CD14-positive monocyte (primary cell): Measurements from ENCODE around the gene EFL1. TPM values are rescaled to one million over a fixed set of nuclear protein-coding genes. Genes with fewer than 3 reads are reported as not detected.
"Not testable (repeated sequence)": the region's sequence is repeated elsewhere in the genome, so short reads cannot be mapped to it uniquely, and the experiment has no call there.

Experiments used
- DNase-seq, 3 donors: peaks; one replicate each; pipeline ENCODE4 v3.0.0-alpha.2; 2011 to 2022
- H2AFZ ChIP-seq: 2 replicates; pipeline ENCODE4 v1.6.0; 2012; ENCODE audit warnings: mild to moderate bottlenecking, low read depth, low read length, inconsistent platforms; ENCODE audit not compliant: insufficient read depth, poor library complexity, severe bottlenecking
- H3K27ac ChIP-seq, 2 donors: 1 replicate in 1 of 2; 2 replicates in 1 of 2; pipeline ENCODE4 v1.5.1; 2012 to 2013; ENCODE audit warnings: low read length in 2 of 2, control low read depth in 1 of 2, inconsistent platforms in 1 of 2, low read depth in 1 of 2, mild to moderate bottlenecking in 1 of 2
- H3K27me3 ChIP-seq, 2 donors: one replicate each; pipeline versions ENCODE4 v1.6.0 to v1.6.1; 2011 to 2013; ENCODE audit warnings: low read length in 2 of 2; ENCODE audit not compliant: control insufficient read depth in 2 of 2, insufficient read depth in 2 of 2
- H3K36me3 ChIP-seq, 2 donors: replicated peaks in 1 of 2; 1 replicate in 1 of 2; 2 replicates in 1 of 2; pipeline versions ENCODE4 v1.5.1 to v1.6.1; 2012 to 2013; ENCODE audit warnings: low read length in 2 of 2, control low read depth in 1 of 2, inconsistent platforms in 1 of 2, mild to moderate bottlenecking in 1 of 2; ENCODE audit not compliant: insufficient read depth in 2 of 2, control insufficient read depth in 1 of 2
- H3K4me1 ChIP-seq, 2 donors: 1 replicate in 1 of 2; 2 replicates in 1 of 2; pipeline versions ENCODE4 v1.5.1 to v1.6.1; 2012 to 2013; ENCODE audit warnings: low read length in 2 of 2, control low read depth in 1 of 2, inconsistent platforms in 1 of 2, mild to moderate bottlenecking in 1 of 2, moderate library complexity in 1 of 2; ENCODE audit not compliant: insufficient read depth in 2 of 2, control insufficient read depth in 1 of 2
- H3K4me2 ChIP-seq: replicated peaks from 2 replicates; pipeline ENCODE3; 2012; ENCODE audit warnings: low read length, moderate library complexity, mild to moderate bottlenecking; ENCODE audit not compliant: poor library complexity, severe bottlenecking; ENCODE audit errors: extremely low read depth
- H3K4me3 ChIP-seq, 3 experiments: fragments of 200-600 bp in 1 of 3; sonication (generic) in 1 of 3; replicated peaks in 1 of 3; 1 replicate in 2 of 3; 2 replicates in 1 of 3; pipeline ENCODE4 v1.5.1; 2011 to 2013; ENCODE audit warnings: low read length in 3 of 3, mild to moderate bottlenecking in 3 of 3, control low read depth in 2 of 3, low read depth in 2 of 3, inconsistent platforms in 1 of 3, moderate library complexity in 1 of 3
- H3K79me2 ChIP-seq: 2 replicates; pipeline ENCODE4 v1.6.0; 2012; ENCODE audit warnings: mild to moderate bottlenecking, control low read depth, inconsistent platforms, low read length, moderate library complexity; ENCODE audit not compliant: insufficient read depth
- H3K9ac ChIP-seq: 2 replicates; pipeline ENCODE4 v1.6.0; 2017; ENCODE audit warnings: low read length, mild to moderate bottlenecking; ENCODE audit not compliant: insufficient read depth, poor library complexity, severe bottlenecking
- H3K9me3 ChIP-seq, 2 donors: replicated peaks in 1 of 2; 1 replicate in 1 of 2; 2 replicates in 1 of 2; pipeline versions ENCODE4 v1.5.1 to v1.6.1; 2012 to 2013; ENCODE audit warnings: low read length in 2 of 2, control low read depth in 1 of 2; ENCODE audit not compliant: control insufficient read depth in 1 of 2, insufficient read depth in 1 of 2
- H4K20me1 ChIP-seq: 2 replicates; pipeline ENCODE4 v1.6.0; 2012; ENCODE audit warnings: mild to moderate bottlenecking, low read length, control low read depth, moderate library complexity; ENCODE audit not compliant: insufficient read depth
- H3K27ac Mint-ChIP-seq, 7 donors: one replicate each; pipeline ENCODE4 v1.8.0; 2020; ENCODE audit warnings: mild to moderate bottlenecking in 7 of 7, mixed read lengths in 7 of 7, moderate library complexity in 6 of 7, inconsistent platforms in 2 of 7
- H3K27me3 Mint-ChIP-seq, 3 donors: one replicate each; pipeline ENCODE4 v1.8.0; 2021 to 2022; ENCODE audit warnings: low read depth in 3 of 3, mild to moderate bottlenecking in 3 of 3, mixed read lengths in 3 of 3, moderate library complexity in 3 of 3, inconsistent platforms in 1 of 3
- H3K36me3 Mint-ChIP-seq, 2 donors: one replicate each; pipeline ENCODE4 v1.8.0; 2020; ENCODE audit warnings: mixed read lengths in 2 of 2, inconsistent platforms in 1 of 2, mild to moderate bottlenecking in 1 of 2
- H3K4me1 Mint-ChIP-seq: one replicate; pipeline ENCODE4 v1.8.0; 2020; ENCODE audit warnings: mild to moderate bottlenecking, mixed read lengths
- H3K4me3 Mint-ChIP-seq, 2 donors: one replicate each; pipeline ENCODE4 v1.8.0; 2020; ENCODE audit warnings: mild to moderate bottlenecking in 2 of 2, mixed read lengths in 2 of 2, moderate library complexity in 1 of 2
- H3K9me3 Mint-ChIP-seq, 7 donors: one replicate each; pipeline ENCODE4 v1.8.0; 2020 to 2022; ENCODE audit warnings: mixed read lengths in 7 of 7, mild to moderate bottlenecking in 6 of 7, moderate library complexity in 6 of 7, inconsistent platforms in 2 of 7
- WGBS: methylation state at CpG from one replicate; pipeline ENCODE4 v1.1.5; 2013; ENCODE audit warnings: missing lambda C conversion rate; ENCODE audit not compliant: insufficient coverage; 5-methylcytosine and 5-hydroxymethylcytosine counted together
- intact Hi-C, 2 donors: fragments of 100-400 bp; cut with micrococcal nuclease; formaldehyde crosslinking; loops; one replicate each; pipeline versions ENCODE4 v1.15.0 to v1.15.1; 2023
- polyA plus RNA-seq, 3 donors: library from polyadenylated mRNA; depleted of rRNA in 1 of 3; unstranded in 2 of 3; stranded (reverse) in 1 of 3; fragments of 300-500 nt in 2 of 3; fragments of >200 nt in 1 of 3; fragmentation: Illumina TruSeq in 2 of 3; gene quantifications; 1 replicate in 2 of 3; 2 replicates in 1 of 3; pipeline ENCODE4 v1.2.3, GENCODE V29; 2012 to 2021
- TF ChIP-seq, protein P1 (sequence below): fragments of 200-600 bp; IDR thresholded peaks from one replicate; pipeline ENCODE4 v1.8.0; 2022; ENCODE audit warnings: antibody characterized with exemption, mild to moderate bottlenecking

Gene EFL1
- polyA plus RNA-seq, 3 donors, result 5.2 to 10.0 (median 7.1) TPM

DNA sequence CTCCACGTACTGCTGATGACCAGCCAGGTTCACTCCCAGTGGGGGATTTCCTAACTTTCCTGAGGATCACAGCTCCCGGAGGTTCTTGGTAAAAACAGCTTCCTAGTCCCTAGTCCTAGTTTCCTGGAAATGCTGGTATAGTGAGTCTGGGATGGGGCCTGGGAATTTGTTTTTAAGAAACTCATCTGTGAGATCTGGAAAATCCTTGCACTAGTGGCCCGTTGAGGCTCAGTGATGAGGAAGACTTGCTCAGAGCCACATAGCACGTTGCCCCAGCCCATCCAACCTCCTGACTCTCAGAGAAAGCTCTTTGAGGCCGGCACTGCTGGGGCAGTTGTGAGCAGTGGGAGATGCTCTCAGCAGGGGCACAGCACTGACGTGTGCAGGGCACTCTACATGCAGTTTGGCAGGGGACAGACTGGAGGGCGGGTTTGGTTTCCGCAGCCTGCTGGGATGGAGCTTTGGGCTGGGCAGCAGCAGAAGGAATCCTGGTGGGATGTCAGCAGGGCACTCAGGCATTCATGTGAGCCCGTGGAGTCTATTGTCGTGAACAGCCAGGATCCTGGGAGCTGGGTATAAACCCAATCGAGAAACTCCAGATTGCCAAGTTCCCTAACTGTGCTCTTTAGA is 31.6 kb upstream of the EFL1 start:
- DNase-seq, result no peak
- Histone ChIP-seq H3K27me3 (no peaks in the 10 kb centered on the region), H3K9ac (no peak overlapping the region), H3K36me3 (no peaks in the 10 kb centered on the region), H3K4me1 (peaks cover 0 to 8% of the 10 kb centered on the region in 2 donors), H3K9me3 (no peaks in the 10 kb centered on the region), H2AFZ (no peak overlapping the region), H3K4me2 (no peak overlapping the region), H3K4me3 (no peak overlapping the region), H3K27ac (no peak overlapping the region), H4K20me1 (no peaks in the 10 kb centered on the region), H3K79me2 (no peaks in the 10 kb centered on the region)
- Mint-ChIP-seq H3K36me3 (no peaks in the 10 kb centered on the region), H3K27ac (no peak overlapping the region), H3K9me3 (peaks cover 0 to 3% (median 0%) of the 10 kb centered on the region in 7 donors), H3K4me3 (no peak overlapping the region), H3K4me1 (peaks cover 7% of the 10 kb centered on the region), H3K27me3 (peaks cover 4 to 7% (median 6%) of the 10 kb centered on the region in 3 donors)
- WGBS, result 93% methylated on average over 9 of the region's 11 CpGs
- TF ChIP-seq, protein P1, sequence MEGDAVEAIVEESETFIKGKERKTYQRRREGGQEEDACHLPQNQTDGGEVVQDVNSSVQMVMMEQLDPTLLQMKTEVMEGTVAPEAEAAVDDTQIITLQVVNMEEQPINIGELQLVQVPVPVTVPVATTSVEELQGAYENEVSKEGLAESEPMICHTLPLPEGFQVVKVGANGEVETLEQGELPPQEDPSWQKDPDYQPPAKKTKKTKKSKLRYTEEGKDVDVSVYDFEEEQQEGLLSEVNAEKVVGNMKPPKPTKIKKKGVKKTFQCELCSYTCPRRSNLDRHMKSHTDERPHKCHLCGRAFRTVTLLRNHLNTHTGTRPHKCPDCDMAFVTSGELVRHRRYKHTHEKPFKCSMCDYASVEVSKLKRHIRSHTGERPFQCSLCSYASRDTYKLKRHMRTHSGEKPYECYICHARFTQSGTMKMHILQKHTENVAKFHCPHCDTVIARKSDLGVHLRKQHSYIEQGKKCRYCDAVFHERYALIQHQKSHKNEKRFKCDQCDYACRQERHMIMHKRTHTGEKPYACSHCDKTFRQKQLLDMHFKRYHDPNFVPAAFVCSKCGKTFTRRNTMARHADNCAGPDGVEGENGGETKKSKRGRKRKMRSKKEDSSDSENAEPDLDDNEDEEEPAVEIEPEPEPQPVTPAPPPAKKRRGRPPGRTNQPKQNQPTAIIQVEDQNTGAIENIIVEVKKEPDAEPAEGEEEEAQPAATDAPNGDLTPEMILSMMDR, result no peak
- intact Hi-C loops, result no loop called here

DNA sequence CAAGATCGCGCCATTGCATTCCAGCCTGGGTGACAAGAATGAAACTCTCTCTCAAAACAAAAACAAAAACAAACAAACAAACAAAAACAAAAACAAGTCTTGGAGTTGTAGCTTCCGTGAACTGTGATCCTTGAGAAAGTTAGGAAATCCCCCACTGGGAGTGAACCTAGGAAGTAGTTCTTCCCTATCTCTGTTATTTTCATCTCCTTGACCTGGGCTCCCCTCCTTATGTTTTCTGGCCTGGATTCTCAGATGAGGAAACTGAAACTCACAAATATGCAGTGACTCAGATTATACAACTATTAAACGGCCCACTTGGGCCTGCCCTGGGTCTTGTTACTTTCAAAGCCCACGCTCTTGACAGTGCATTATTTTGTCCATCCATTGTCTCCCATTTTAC is 29.7 kb upstream of the EFL1 start:
- Mint-ChIP-seq H3K4me1 (peaks cover 3% of the 10 kb centered on the region), H3K9me3 (peaks cover 0 to 5% (median 0%) of the 10 kb centered on the region in 7 donors), H3K27ac (no peak overlapping the region), H3K4me3 (no peak overlapping the region), H3K36me3 (no peaks in the 10 kb centered on the region), H3K27me3 (peaks cover 2 to 3% (median 3%) of the 10 kb centered on the region in 3 donors)
- Histone ChIP-seq H3K27me3 (no peaks in the 10 kb centered on the region), H3K9ac (no peak overlapping the region), H3K4me3 (no peak overlapping the region), H3K27ac (no peak overlapping the region), H3K4me2 (no peak overlapping the region), H4K20me1 (no peaks in the 10 kb centered on the region), H3K9me3 (no peaks in the 10 kb centered on the region), H3K79me2 (no peaks in the 10 kb centered on the region), H2AFZ (no peak overlapping the region), H3K4me1 (peaks cover 0 to under 1% of the 10 kb centered on the region in 2 donors), H3K36me3 (no peaks in the 10 kb centered on the region)
- intact Hi-C loops, result no loop called here
- 82% methylated on average over 3 of the region's 5 CpGs for WGBS
- DNase-seq, result no peak
- TF ChIP-seq, protein P1, result no peak

DNA sequence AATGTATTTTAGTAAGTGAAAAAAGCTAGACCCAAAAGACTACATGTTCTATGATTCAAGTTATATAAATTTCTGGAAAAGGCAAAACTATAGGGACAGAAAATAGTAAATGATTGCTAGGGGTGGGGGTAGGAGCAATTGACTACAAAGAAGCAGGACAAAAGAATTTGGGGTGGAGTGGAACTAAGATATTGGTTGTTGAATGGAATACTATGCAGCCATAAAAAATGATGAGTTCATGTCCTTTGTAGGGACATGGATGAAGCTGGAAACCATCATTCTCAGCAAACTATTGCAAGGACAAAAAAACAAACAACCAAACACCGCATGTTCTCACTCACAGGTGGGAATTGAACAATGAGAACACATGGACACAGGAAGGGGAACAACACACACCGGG is 25.7 kb upstream of the EFL1 start:
- H3K4me3 Mint-ChIP-seq, H3K9ac ChIP-seq, intact Hi-C loops: not testable (repeated sequence)

More for the DNA sequence above, 25.7 kb upstream of the EFL1 start:
- H3K4me3 ChIP-seq, H3K4me2 ChIP-seq, H3K36me3 ChIP-seq, H3K27ac ChIP-seq, H3K79me2 ChIP-seq, H3K36me3 Mint-ChIP-seq, H3K9me3 ChIP-seq, H3K27me3 ChIP-seq, H4K20me1 ChIP-seq, H3K9me3 Mint-ChIP-seq, DNase-seq, H3K27me3 Mint-ChIP-seq, H3K27ac Mint-ChIP-seq, H2AFZ ChIP-seq: not testable (repeated sequence)
- whole genome bisulfite sequencing, result no CpG with 5 or more reads among the region's 2 CpGs
- peaks cover 11% of the 10 kb centered on the region for H3K4me1 Mint-ChIP-seq
- peaks cover 5 to 11% of the 10 kb centered on the region in 2 donors for H3K4me1 ChIP-seq
